Measurements from ENCODE around the gene MPV17L2. TPM values are rescaled to one million over a fixed set of nuclear protein-coding genes. Genes with fewer than 3 reads are reported as not detected.

Gene MPV17L2
- total and polyA plus RNA-seq, 10 of the 15 experiments (the other 5 are each of a cell fraction or from before 2014, with no cell fraction given): 5.1 to 57.2 (median 22.9) TPM

- RAD21 ChIA-PET (ENCODE audit: unreplicated experiment): no interaction called here
Measured at GRCh38 chr19:18218159-18218558, 25.1 kb downstream of the MPV17L2 start.

More at GRCh38 chr19:18218159-18218558, 25.1 kb downstream of the MPV17L2 start:
- ATAC-seq (no peak; the same call in 2 of the 3 replicates), DNase-seq (ENCODE audit: low read depth, low spot score) (no peak), FAIRE-seq (no peak)
- Histone ChIP-seq H3K9me3 (replicated peaks; ENCODE audit: control insufficient read depth, insufficient read depth, low read length) (no peaks in the 10 kb centered on the region), H3K4me1 (ENCODE audit: control insufficient read depth, insufficient read depth, low read length) (no peaks in the 10 kb centered on the region), H3K9ac (ENCODE audit: control insufficient read depth, insufficient read depth, low read length) (no peak overlapping the region), H3K79me2 (ENCODE audit: control insufficient read depth, insufficient read depth, low read length) (no peaks in the 10 kb centered on the region), H3K27ac (ENCODE audit: control insufficient read depth, insufficient read depth) (no peak overlapping the region), H3K27me3 (replicated peaks in 1 of 2; ENCODE audit: control insufficient read depth in 2 of 2, insufficient read depth in 2 of 2, low read length in 1 of 2) (peaks cover 0 to 4% of the 10 kb centered on the region in 2 experiments; a peak in 2 of 4 replicates), H3K4me2 (ENCODE audit: control insufficient read depth, insufficient read depth) (no peak overlapping the region), H4K20me1 (ENCODE audit: control insufficient read depth, insufficient read depth) (no peaks in the 10 kb centered on the region), H2AFZ (ENCODE audit: control insufficient read depth, low read depth, low read length) (no peak overlapping the region), H3K36me3 (ENCODE audit: control insufficient read depth in 2 of 2, insufficient read depth in 2 of 2, low read length in 1 of 2) (no peaks in the 10 kb centered on the region), H3K4me3 (no peak overlapping the region)
- CTCF ChIA-PET: interaction anchor here (1.3 to 1.9 kb wide), 2 partner anchors 10 to 61 kb away, joined by 3 to 6 read pairs; no protein-coding TSS in a partner anchor
- no TSS peak for BruUV-seq (replicated peaks)
- 47% methylated on average over 14 of the region's 17 CpGs for WGBS (ENCODE audit: insufficient coverage, insufficient replicate concordance, low lambda C conversion rate, missing lambda C conversion rate)
- no peak for TF ChIP-seq TAF1 (IDR thresholded peaks at IDR 0.05; ENCODE audit: borderline replicate concordance, low read depth, low read length)
- no peak for TF ChIP-seq ZNF384 (IDR thresholded peaks at IDR 0.05; ENCODE audit: borderline replicate concordance, low read depth, low read length)
- TF ChIP-seq DPF2 (IDR thresholded peaks at IDR 0.05): no peak
- no peak for TF ChIP-seq RCOR1 (conservative IDR thresholded peaks at IDR 0.05; ENCODE audit: low read depth, low read length)
- TF ChIP-seq SIX5 (IDR thresholded peaks at IDR 0.05; ENCODE audit: low read depth, low read length, severe bottlenecking): no peak
- no peak for TF ChIP-seq ZBED1 (IDR thresholded peaks at IDR 0.05; ENCODE audit: borderline replicate concordance)
- TF ChIP-seq CREM (IDR thresholded peaks at IDR 0.05; ENCODE audit: low read depth): no peak
- no peak for TF ChIP-seq TCF7 (IDR thresholded peaks at IDR 0.05; ENCODE audit: borderline replicate concordance)
- no peak for TF ChIP-seq IKZF2 (IDR thresholded peaks at IDR 0.05)
- no peak for TF ChIP-seq SUPT20H (IDR thresholded peaks at IDR 0.05; ENCODE audit: borderline replicate concordance, control insufficient read depth, low read depth, low read length)
- no peak for TF ChIP-seq MEF2B (IDR thresholded peaks at IDR 0.05; ENCODE audit: partially characterized antibody, poor library complexity, severe bottlenecking)
- TF ChIP-seq PKNOX1 (IDR thresholded peaks at IDR 0.05): no peak
- TF ChIP-seq KDM1A (IDR thresholded peaks at IDR 0.05; ENCODE audit: borderline replicate concordance): no peak
- TF ChIP-seq BACH1 (IDR thresholded peaks at IDR 0.05; ENCODE audit: borderline replicate concordance): no peak
- no peak for TF ChIP-seq CEBPB (IDR thresholded peaks at IDR 0.05; ENCODE audit: borderline replicate concordance in 1 of 2, low read depth in 2 of 2, low read length in 2 of 2)
- TF ChIP-seq, protein P1, sequence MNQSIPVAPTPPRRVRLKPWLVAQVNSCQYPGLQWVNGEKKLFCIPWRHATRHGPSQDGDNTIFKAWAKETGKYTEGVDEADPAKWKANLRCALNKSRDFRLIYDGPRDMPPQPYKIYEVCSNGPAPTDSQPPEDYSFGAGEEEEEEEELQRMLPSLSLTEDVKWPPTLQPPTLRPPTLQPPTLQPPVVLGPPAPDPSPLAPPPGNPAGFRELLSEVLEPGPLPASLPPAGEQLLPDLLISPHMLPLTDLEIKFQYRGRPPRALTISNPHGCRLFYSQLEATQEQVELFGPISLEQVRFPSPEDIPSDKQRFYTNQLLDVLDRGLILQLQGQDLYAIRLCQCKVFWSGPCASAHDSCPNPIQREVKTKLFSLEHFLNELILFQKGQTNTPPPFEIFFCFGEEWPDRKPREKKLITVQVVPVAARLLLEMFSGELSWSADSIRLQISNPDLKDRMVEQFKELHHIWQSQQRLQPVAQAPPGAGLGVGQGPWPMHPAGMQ (IDR thresholded peaks at IDR 0.05; ENCODE audit: borderline replicate concordance): no peak
- TF ChIP-seq, protein P2, sequence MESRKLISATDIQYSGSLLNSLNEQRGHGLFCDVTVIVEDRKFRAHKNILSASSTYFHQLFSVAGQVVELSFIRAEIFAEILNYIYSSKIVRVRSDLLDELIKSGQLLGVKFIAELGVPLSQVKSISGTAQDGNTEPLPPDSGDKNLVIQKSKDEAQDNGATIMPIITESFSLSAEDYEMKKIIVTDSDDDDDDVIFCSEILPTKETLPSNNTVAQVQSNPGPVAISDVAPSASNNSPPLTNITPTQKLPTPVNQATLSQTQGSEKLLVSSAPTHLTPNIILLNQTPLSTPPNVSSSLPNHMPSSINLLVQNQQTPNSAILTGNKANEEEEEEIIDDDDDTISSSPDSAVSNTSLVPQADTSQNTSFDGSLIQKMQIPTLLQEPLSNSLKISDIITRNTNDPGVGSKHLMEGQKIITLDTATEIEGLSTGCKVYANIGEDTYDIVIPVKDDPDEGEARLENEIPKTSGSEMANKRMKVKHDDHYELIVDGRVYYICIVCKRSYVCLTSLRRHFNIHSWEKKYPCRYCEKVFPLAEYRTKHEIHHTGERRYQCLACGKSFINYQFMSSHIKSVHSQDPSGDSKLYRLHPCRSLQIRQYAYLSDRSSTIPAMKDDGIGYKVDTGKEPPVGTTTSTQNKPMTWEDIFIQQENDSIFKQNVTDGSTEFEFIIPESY (IDR thresholded peaks at IDR 0.05): no peak
- TF ChIP-seq BCL11A (IDR thresholded peaks at IDR 0.05; ENCODE audit: low read depth, low read length): no peak
- no peak for TF ChIP-seq JUNB (IDR thresholded peaks at IDR 0.05)
- TF ChIP-seq KAT2A (conservative IDR thresholded peaks at IDR 0.05; ENCODE audit: control insufficient read depth, low read depth, low read length): no peak
- POLR2A ChIA-PET: no interaction called here
- SMC1A ChIA-PET (ENCODE audit: uncharacterized antibody, unreplicated experiment): no interaction called here
- intact Hi-C loops (cut with micrococcal nuclease; ENCODE audit: unreplicated experiment) (no loop called here), in situ Hi-C loops (cut with MboI) (no loop called here)

Data from GM12878 (cell line).